Stimulated activated effector memory CD8-positive, alpha-beta T cell treated with anti-CD3 and anti-CD28 coated beads, Interleukin-12 subunit alpha, Interleukin-12 subunit beta, amount 100 ng/mL, for 72 hours (primary cell): ENCODE results near the gene GTF3C1.
"Not testable (repeated sequence)": the region's sequence is repeated elsewhere in the genome, so short reads cannot be mapped to it uniquely, and the experiment has no call there.

Experiments
- ATAC-seq: fragments of 150-1000 bp; cut with Tn5 transposase; 2 replicates; pipeline ENCODE4 v1.10.0; 2021
- DNase-seq, 2 donors: peaks; one replicate each; pipeline ENCODE4 v3.0.0; 2021 to 2022; ENCODE audit warnings: low spot score in 2 of 2
- H3K27ac Mint-ChIP-seq: one replicate; pipeline ENCODE4 v1.8.0; 2022; ENCODE audit warnings: mild to moderate bottlenecking, mixed read lengths
- H3K36me3 Mint-ChIP-seq: one replicate; pipeline ENCODE4 v1.8.0; 2022; ENCODE audit warnings: mild to moderate bottlenecking, mixed read lengths
- H3K4me1 Mint-ChIP-seq: one replicate; pipeline ENCODE4 v1.8.0; 2022; ENCODE audit warnings: mixed read lengths
- H3K4me3 Mint-ChIP-seq: one replicate; pipeline ENCODE4 v1.8.0; 2022; ENCODE audit warnings: mild to moderate bottlenecking, mixed read lengths
- H3K9me3 Mint-ChIP-seq: one replicate; pipeline ENCODE4 v1.8.0; 2022; ENCODE audit warnings: mixed read lengths

GTF3C1 gene

GRCh38 chr16:27579087-27579980 is 29.6 kb upstream of the GTF3C1 start:
- Mint-ChIP-seq H3K36me3 (no peaks in the 10 kb centered on the region), H3K4me1 (peaks cover 13% of the 10 kb centered on the region), H3K4me3 (no peak overlapping the region), H3K9me3 (no peaks in the 10 kb centered on the region), H3K27ac (peak overlapping the region; percentile 44)
- ATAC-seq, result no peak
- no peak for DNase-seq

DNA sequence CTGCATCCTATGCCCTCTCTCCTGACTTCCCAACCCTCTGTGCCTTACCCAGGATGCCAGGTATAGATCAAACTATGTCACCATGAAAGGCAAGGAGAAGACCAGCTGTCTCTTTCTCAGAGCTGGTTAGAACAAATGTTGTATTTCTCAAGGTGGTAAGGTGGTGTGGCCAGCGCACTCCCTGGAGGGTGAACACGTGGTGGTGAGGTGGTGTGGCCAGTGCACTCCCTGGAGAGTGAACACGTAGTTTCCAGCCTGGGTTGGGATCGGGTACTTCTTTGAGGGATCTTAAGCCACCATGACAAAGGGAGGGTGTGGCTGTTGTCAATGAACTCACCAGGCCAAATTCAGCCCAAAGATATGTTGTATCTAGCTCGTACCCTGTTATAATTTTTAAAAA is 27.0 kb upstream of the GTF3C1 start:
- peaks cover 13% of the 10 kb centered on the region for H3K4me1 Mint-ChIP-seq
- no peak for ATAC-seq
- no peaks in the 10 kb centered on the region for H3K9me3 Mint-ChIP-seq
- no peak overlapping the region for H3K4me3 Mint-ChIP-seq
- H3K36me3 Mint-ChIP-seq, result no peaks in the 10 kb centered on the region
- no peak overlapping the region for H3K27ac Mint-ChIP-seq
- DNase-seq, result no peak

- no peaks in the 10 kb centered on the region for H3K9me3 Mint-ChIP-seq
- DNase-seq (no peak), ATAC-seq (no peak)
- H3K4me1 Mint-ChIP-seq, result no peaks in the 10 kb centered on the region
- no peak overlapping the region for H3K4me3 Mint-ChIP-seq
- no peaks in the 10 kb centered on the region for H3K36me3 Mint-ChIP-seq
- no peak overlapping the region for H3K27ac Mint-ChIP-seq
Measured at GRCh38 chr16:27572711-27573110, 23.0 kb upstream of the GTF3C1 start.

DNA sequence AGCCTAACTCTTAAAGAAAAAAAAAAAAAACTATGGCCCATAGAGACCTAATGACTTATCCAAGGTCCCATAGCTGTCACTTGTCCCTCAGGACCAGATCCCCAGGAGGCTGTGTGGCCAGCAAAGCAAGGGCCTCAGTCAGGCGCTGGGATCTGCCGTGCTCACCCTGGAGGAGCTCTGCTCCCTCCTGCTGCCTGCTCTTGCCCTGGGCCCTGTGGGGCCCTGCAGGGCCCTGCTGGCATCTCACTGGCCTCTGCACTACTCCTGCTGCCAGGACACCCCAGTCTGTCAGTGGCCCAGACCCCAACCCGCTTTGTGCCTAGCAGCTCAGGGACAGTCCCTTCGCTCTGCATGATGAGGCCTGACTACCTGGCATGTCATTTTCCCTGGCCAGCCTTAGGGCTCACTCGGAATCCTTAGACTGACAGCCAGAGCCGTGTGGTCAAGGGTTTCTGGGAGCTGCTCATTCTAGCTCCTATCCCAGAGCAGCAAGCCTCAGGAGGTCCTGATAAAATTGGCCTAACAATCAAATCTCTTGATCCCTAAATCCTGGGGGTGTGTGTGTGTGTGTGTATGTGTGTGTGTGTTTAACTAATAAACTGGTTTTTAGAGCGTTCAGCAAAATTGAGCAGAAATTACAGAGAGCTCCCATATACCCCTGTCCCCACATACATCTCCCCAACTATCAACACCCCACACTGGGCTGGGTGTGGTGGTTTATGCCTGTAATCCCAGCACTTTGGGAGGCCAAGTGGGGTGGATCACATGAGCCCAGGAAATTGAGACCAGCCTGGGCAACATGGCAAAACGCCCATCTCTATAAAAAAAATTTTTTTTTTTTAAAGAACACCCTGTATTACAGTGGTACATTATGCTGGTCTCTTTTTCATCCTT is 22.0 kb upstream of the GTF3C1 start:
- H3K4me3 Mint-ChIP-seq, result no peak overlapping the region
- ATAC-seq, result no peak
- H3K36me3 Mint-ChIP-seq, result no peaks in the 10 kb centered on the region
- H3K4me1 Mint-ChIP-seq, result no peaks in the 10 kb centered on the region
- no peaks in the 10 kb centered on the region for H3K9me3 Mint-ChIP-seq
- H3K27ac Mint-ChIP-seq, result no peak overlapping the region
- no peak for DNase-seq

- H3K9me3 Mint-ChIP-seq, ATAC-seq, H3K27ac Mint-ChIP-seq, H3K4me3 Mint-ChIP-seq, H3K4me1 Mint-ChIP-seq, H3K36me3 Mint-ChIP-seq, DNase-seq: not testable (repeated sequence)
Measured at GRCh38 chr16:27570986-27571385, 21.3 kb upstream of the GTF3C1 start.

GRCh38 chr16:27568077-27568476 is 18.4 kb upstream of the GTF3C1 start:
- no peaks in the 10 kb centered on the region for H3K9me3 Mint-ChIP-seq
- no peak overlapping the region for H3K27ac Mint-ChIP-seq
- H3K4me3 Mint-ChIP-seq, result no peak overlapping the region
- peaks cover 4% of the 10 kb centered on the region for H3K4me1 Mint-ChIP-seq
- DNase-seq (no peak), ATAC-seq (no peak)
- no peaks in the 10 kb centered on the region for H3K36me3 Mint-ChIP-seq

GRCh38 chr16:27566417-27566816 is 16.7 kb upstream of the GTF3C1 start:
- Mint-ChIP-seq H3K4me1 (peaks cover 5% of the 10 kb centered on the region), H3K4me3 (no peak overlapping the region), H3K27ac (no peak overlapping the region), H3K9me3 (no peaks in the 10 kb centered on the region), H3K36me3 (no peaks in the 10 kb centered on the region)
- no peak for ATAC-seq
- DNase-seq, result no peak

- ATAC-seq (no peak), DNase-seq (no peak)
- Mint-ChIP-seq H3K27ac (no peak overlapping the region), H3K36me3 (peaks cover 6% of the 10 kb centered on the region), H3K9me3 (no peaks in the 10 kb centered on the region), H3K4me1 (peaks cover 10% of the 10 kb centered on the region), H3K4me3 (no peak overlapping the region)
Measured at GRCh38 chr16:27564224-27564623, 14.5 kb upstream of the GTF3C1 start.

GRCh38 chr16:27561216-27561615 is 11.5 kb upstream of the GTF3C1 start:
- no peaks in the 10 kb centered on the region for H3K9me3 Mint-ChIP-seq
- DNase-seq (no peak), ATAC-seq (no peak)
- H3K4me3 Mint-ChIP-seq, result no peak overlapping the region
- no peak overlapping the region for H3K27ac Mint-ChIP-seq
- H3K4me1 Mint-ChIP-seq, result peaks cover 10% of the 10 kb centered on the region
- peaks cover 6% of the 10 kb centered on the region for H3K36me3 Mint-ChIP-seq

GRCh38 chr16:27558932-27559331 is 9.2 kb upstream of the GTF3C1 start:
- Mint-ChIP-seq H3K4me3 (no peak overlapping the region), H3K9me3 (no peaks in the 10 kb centered on the region), H3K4me1 (peaks cover 10% of the 10 kb centered on the region), H3K27ac (no peak overlapping the region), H3K36me3 (peaks cover 6% of the 10 kb centered on the region)
- DNase-seq (no peak), ATAC-seq (no peak)

- DNase-seq (no peak), ATAC-seq (no peak)
- Mint-ChIP-seq H3K4me3 (no peak overlapping the region), H3K9me3 (no peaks in the 10 kb centered on the region), H3K27ac (peak overlapping the region; percentile 12), H3K4me1 (peaks cover 9% of the 10 kb centered on the region), H3K36me3 (peaks cover 6% of the 10 kb centered on the region)
Measured at GRCh38 chr16:27558434-27558833, 8.7 kb upstream of the GTF3C1 start.

- Mint-ChIP-seq H3K9me3 (no peaks in the 10 kb centered on the region), H3K4me1 (peaks cover 4% of the 10 kb centered on the region), H3K36me3 (peaks cover 6% of the 10 kb centered on the region), H3K4me3 (no peak overlapping the region), H3K27ac (no peak overlapping the region)
- ATAC-seq (no peak), DNase-seq (no peak)
Measured at GRCh38 chr16:27556471-27556870, 6.8 kb upstream of the GTF3C1 start.

DNA sequence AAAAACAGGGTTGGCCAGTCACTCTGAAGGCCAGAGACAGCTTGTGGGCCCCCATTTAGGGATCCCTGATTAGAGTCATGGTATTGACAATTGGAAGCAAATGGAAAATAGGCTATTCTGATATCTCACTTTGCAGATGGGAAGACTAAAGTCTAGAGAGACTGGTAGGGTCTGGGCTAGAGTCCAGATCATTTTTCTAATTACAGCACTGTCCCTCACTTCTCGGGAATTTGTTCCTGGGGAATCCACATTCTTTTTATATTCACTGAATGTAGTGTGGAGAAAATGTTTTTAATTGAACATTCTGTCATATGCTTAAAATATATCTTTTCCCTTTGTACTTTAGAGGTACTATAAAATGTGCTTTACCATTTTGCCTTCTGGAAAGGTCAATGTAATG is 1.3 kb upstream of the GTF3C1 start:
- peak overlapping the region; percentile 98 for H3K4me3 Mint-ChIP-seq
- DNase-seq (no peak), ATAC-seq (no peak)
- peaks cover 47% of the 10 kb centered on the region for H3K4me1 Mint-ChIP-seq
- peaks cover 16% of the 10 kb centered on the region for H3K36me3 Mint-ChIP-seq
- no peaks in the 10 kb centered on the region for H3K9me3 Mint-ChIP-seq
- H3K27ac Mint-ChIP-seq, result peak overlapping the region; percentile 100

- Mint-ChIP-seq H3K4me1 (peaks cover 50% of the 10 kb centered on the region), H3K27ac (peak overlapping the region; percentile 100), H3K36me3 (peaks cover 16% of the 10 kb centered on the region), H3K9me3 (no peaks in the 10 kb centered on the region), H3K4me3 (peak overlapping the region; percentile 98)
- no peak for ATAC-seq
- no peak for DNase-seq
Measured at GRCh38 chr16:27550582-27550920, 838 bp upstream of the GTF3C1 start.

DNA sequence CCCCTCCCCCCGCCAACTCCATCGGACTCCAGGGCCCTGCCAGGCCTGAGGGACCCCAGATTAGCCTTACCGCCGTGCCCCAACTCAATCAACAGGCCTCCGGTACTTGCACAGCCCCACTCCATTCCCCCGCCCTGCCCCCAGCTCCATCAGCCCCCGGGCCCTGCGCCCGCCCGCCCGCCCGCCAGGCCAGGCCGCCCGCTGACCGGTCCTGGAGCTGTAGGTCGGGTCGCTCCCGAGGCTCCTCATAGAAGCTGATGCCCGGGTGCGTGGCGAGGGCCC is 308 bp downstream of the GTF3C1 start:
- Mint-ChIP-seq H3K27ac (peak overlapping the region; percentile 100), H3K9me3 (no peaks in the 10 kb centered on the region), H3K36me3 (peaks cover 25% of the 10 kb centered on the region), H3K4me3 (peak overlapping the region; percentile 98), H3K4me1 (peaks cover 50% of the 10 kb centered on the region)
- no peak for DNase-seq
- peak; percentile 46 for ATAC-seq

DNA sequence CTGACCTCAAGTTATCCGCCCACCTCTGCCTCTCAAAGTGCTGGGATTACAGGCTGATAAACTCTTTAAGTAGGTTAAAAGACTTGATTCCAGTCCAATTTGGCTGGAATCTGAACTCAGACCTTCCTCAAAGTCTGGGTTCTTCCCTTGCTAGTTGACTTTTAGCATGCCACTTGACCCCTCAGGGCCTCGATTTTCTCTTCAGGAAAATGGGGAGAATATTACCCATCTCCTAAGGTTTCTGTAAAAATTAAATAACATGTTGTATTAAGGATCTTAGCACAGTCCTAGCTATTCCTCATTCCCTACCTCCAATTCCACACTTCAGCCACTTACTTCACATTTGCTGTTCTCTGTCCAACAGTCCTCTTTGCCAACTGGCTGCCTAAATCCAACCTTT is 1.9 kb downstream of the GTF3C1 start:
- no peak for ATAC-seq
- H3K4me3 Mint-ChIP-seq, result peak overlapping the region; percentile 98
- no peaks in the 10 kb centered on the region for H3K9me3 Mint-ChIP-seq
- no peak for DNase-seq
- peaks cover 41% of the 10 kb centered on the region for H3K36me3 Mint-ChIP-seq
- H3K4me1 Mint-ChIP-seq, result peaks cover 57% of the 10 kb centered on the region
- H3K27ac Mint-ChIP-seq, result peak overlapping the region; percentile 100
